HG02973 (cell line): ENCODE measurements around the gene KANSL1.

Experiments used
- ATAC-seq: cut with Tn5 transposase; IDR thresholded peaks from one replicate; pipeline ENCODE4 v1.9.1; 2021; ENCODE audit warnings: moderate library complexity; ENCODE audit not compliant: unreplicated experiment

KANSL1 gene

DNA sequence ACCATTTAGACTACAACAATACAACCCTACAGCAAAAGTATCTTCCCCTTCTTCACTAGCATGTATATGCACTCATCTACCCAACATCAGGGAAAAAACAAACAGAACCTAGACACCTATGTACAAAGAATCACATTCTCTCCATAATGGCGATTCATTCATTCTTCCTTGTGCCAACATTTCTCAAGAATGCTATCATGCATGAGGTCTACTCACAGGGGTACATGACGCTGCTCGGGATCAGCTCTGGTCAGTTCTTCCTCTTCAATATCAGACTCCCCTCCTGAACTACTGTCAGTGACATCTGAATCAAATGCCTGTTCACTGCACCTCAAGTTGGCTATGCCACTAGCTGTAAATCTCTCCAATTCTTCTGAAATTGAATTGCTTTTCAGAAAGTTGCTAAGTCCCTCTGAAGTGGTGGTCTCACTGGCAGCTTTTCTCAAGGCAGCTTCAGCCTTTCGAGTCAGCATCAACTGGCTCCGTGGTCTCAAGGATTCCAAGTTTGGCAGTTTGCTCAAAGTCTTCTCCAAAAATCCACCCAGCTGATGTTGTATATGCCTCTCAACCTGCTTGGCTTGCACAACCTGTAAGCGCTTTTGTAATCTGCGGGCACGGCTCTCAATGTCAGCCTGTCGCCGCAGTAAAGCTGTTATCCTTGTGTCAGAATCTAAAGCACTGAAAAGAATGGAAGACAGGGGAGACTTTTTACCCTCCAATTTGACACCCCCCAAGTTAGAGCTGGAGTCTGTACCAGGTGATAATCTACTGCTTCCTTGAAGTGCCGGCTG is 22.4 kb downstream of the KANSL1 start:
- no peak for ATAC-seq

DNA sequence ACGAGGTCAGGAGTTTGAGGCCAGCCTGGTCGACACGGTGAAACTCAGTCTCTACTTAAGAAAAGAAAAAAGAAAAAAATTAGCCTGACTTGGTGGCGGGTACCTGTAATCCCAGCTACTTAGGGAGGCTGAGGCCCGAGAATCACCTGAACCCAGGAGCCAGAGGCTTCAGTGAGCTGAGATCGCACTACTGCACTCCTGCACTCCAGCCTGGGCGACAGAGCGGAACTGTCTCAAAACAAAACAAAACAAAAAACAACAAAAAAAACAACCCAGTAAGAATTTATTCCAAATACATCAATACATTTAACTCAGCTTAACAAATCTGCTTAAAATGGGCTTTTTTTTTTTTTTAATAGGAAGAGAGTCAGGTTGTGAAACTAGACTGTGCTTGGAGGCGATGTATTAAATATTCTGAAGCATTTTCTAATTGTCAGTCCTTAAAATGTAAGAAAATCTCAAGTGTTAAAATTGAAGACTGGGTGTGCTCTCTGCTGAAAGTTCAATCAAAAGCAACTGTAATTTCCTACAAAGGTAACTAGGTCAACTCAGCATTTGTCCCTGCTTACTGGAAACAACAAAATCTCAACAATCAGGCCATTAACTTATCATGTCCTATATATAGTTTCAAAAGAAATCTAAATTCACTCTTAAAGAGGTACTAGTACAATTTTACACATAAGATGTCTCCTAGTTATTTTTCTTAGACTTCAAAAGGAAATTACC is 23.2 kb downstream of the KANSL1 start:
- no peak for ATAC-seq

DNA sequence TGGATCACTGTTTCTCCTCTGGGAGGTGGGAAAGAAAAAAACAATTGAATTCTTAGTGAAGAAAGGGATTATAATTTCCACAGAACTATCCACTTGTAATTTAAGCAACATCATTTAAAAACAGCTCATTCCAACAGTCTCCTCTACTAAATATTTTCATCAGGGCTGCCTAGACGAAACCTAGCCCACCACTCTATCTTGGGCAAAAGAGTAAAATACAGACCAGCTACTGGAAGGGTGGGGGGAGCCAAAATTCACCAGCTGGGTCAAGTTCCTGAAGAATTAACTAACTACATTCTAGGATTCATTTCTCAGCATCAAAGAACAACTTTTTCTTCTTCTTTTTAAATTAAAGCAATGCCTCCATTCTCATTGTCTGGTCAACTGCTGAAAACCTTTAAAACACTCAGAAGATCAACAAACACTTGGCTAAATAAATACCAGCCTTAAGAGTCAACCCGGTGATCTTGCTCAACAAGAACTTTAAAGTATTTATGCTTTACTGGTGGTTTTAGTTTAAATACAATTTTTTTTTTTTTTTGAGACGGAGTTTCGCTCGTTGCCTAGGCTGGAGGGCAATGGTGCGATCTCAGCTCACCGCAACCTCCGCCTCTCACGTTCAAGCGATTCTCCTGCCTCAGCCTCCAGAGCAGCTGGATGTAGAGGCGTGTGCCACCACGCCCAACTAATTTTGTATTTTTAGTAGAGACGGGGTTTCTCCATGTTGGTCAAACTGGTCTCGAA is 25.2 kb downstream of the KANSL1 start:
- no peak for ATAC-seq

GRCh38 chr17:46167267-46167666 is 26.0 kb downstream of the KANSL1 start:
- no peak for ATAC-seq

DNA sequence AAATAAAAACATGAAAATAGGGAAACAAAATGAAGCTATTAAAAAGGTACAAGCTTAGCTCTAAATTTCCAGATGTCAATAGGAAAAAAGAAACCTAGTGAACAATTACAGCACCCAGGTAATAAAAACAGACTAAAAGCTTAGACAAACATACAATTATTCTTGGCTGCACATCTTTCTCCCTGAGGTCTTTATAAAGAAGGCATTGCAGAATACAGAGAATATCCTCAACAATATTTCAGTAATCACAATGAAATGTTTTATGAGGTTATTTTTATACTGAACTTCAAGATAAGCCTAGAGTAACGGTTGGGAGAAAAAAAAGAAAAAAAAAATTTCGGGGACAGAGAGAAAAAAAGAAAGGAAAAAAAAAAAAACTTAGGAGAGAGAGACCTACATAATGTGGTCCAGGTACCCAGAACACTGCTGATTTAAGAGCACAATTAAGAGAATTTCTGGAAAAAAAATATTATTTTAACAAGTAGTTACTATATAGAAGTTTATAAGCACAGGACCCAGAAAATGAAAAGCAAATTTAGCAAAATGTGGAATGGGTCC is 26.5 kb downstream of the KANSL1 start:
- no peak for ATAC-seq

GRCh38 chr17:46163929-46164594 is 29.2 kb downstream of the KANSL1 start:
- no peak for ATAC-seq

DNA sequence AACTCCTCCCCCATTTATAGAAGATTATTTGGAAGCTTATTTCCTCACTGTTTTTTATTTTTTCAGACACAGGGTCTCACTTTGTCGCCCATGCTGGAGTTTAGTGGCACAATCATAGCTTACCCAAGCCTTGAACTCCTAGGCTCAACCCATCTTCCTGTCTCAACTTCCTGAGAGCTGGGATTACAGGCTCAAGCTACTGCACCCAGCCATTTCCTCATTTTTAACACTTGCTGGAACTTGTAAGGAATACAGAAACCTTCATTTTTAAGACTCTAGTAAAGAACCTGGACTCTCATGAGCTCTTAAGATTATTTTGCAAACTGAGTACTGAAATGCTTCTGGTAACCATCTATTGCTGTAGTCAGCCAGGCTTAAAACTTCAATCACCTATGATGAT is 29.9 kb downstream of the KANSL1 start:
- ATAC-seq, result no peak

GRCh38 chr17:46162866-46163265 is 30.4 kb downstream of the KANSL1 start:
- ATAC-seq, result no peak

- no peak for ATAC-seq
Observed at GRCh38 chr17:46160169-46160568, 33.1 kb downstream of the KANSL1 start.

DNA sequence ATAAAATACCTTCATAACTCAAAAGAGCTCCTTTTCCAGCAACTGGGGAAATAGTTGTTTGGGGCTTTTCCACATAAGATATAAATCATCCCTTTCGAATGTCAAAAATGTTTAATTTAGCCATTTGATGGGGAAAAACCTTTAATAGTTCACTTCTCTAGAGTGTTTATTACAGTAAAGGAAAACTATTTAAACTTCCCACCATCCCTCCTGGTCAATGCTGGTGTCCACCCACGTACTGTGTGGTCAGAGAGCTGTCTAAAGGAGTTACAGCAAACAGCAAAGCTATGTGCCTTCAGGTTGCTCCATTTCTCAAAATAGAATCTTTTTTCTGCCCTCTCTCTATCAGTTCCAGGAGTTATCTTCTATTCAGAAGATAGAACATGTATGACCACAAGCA is 33.5 kb downstream of the KANSL1 start:
- ATAC-seq, result no peak

DNA sequence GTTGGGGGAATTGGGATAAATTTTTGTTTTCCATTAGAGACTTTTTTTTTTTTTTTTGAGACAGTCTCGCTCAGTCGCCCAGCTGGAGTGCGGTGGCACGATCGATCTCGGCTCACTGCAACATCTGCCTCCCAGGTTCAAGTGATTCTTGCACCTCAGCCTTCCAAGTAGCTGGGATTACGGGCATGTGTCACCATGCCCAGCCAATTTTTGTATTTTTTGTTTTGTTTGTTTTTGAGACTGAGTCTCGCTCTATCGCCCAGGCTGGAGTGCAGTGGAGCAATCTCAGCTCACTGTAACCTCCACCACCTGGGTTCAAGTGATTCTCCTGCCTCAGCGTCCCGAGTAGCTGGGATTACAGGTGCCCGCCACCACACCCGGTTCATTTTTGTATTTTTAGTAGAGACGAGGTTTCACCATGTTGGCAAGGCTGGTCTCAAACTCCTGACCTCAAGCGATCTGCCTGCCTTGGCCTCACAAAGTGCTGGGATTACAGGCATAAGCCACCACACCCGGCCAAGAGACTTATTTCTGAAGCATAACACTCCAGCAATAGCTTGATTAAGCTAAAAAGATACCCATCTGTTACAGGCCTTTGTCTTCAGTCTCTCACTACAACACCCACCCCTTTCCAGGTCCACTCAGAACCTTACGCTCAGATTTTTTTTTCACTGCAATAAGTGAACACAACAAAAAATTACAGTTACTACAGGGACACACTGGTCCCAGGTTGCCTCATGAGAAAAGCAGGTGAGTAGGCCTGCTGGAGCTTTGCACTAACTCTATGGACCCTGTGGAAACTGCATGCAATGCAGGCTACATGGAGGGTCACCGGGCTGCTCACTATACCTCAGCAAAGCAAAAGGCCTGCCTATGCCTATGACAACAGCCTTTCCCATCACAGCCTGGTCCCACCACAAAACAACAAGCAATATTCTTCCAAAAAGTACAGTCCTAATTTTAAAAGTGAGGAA is 34.6 kb downstream of the KANSL1 start:
- no peak for ATAC-seq

- no peak for ATAC-seq
Observed at GRCh38 chr17:46157443-46158062, 35.7 kb downstream of the KANSL1 start.

GRCh38 chr17:46154151-46154816 is 38.9 kb downstream of the KANSL1 start:
- ATAC-seq, result no peak

DNA sequence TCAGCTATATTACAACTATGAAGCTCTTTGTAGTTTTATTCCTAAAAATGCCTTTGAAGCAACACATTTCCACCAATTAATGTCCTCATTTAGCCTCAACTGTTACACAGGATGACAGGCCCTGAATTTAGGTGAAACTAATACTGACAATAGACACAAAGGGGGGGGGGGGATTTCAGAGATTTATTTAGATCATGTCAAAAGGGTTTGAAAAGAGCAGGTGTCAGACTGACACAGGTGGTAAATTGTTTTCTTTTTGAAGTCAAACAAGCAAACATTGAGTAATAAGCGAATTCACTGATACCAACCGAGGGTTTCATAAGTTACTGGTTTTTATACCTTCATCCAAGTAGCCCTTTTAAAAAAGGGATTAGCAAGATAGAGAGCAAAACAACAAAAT is 40.8 kb downstream of the KANSL1 start:
- ATAC-seq, result no peak

GRCh38 chr17:46151762-46152161 is 41.5 kb downstream of the KANSL1 start:
- no peak for ATAC-seq

GRCh38 chr17:46150216-46150963 is 42.8 kb downstream of the KANSL1 start:
- ATAC-seq, result no peak

DNA sequence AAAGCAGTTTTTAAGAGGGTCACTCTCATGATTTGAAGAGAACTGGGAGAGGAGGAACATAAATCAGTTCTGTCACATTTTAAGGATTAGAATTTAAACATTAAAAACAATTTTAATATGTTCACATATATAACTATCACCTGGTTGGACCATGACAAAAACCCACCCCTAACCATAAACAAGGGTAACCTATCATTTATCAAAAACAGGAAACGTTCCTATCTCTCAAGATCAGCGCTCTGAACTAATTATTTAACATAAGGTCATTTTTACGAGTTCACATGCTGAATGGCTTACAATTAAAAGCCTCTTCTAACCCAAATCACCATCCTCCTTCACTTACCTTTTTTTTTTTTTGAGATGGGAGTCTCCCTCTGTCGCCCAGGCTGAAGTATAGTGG is 45.0 kb downstream of the KANSL1 start:
- no peak for ATAC-seq

GRCh38 chr17:46147296-46147695 is 45.9 kb downstream of the KANSL1 start:
- no peak for ATAC-seq
